GOT3 (cell line): ENCODE data around the gene SFN.
"Not testable (repeated sequence)": the region's sequence is repeated elsewhere in the genome, so short reads cannot be mapped to it uniquely, and the experiment has no call there.

ENCODE experiments used
- DNase-seq: peaks from one replicate; lab custom pipeline; 2025; ENCODE audit warnings: mixed read lengths; lab: John Stamatoyannopoulos, UW

Gene SFN

DNA sequence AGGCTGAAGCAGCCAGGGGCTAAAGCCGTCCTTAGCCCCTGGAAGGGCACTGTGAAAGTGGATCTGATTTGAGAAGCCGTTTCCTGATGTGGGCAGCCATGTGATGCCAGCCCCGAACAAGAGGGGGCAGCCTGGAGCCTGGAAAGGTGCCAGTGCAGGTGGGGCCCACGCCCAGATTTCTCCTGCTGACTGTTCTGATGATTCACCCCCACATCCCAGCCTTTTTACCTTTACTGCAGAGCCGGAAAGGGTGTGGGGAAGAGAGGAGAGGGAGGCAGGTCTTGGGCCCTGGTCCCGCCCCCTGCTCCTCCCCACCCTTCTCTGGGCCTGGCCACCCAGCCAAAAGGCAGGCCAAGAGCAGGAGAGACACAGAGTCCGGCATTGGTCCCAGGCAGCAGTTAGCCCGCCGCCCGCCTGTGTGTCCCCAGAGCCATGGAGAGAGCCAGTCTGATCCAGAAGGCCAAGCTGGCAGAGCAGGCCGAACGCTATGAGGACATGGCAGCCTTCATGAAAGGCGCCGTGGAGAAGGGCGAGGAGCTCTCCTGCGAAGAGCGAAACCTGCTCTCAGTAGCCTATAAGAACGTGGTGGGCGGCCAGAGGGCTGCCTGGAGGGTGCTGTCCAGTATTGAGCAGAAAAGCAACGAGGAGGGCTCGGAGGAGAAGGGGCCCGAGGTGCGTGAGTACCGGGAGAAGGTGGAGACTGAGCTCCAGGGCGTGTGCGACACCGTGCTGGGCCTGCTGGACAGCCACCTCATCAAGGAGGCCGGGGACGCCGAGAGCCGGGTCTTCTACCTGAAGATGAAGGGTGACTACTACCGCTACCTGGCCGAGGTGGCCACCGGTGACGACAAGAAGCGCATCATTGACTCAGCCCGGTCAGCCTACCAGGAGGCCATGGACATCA lies at the start of gene SFN:
SFN (plus strand) TSS at position 369 of the 904 bp plus-strand sequence; CDS start at position 433, 64 bp downstream.
- no peak for DNase-seq

DNA sequence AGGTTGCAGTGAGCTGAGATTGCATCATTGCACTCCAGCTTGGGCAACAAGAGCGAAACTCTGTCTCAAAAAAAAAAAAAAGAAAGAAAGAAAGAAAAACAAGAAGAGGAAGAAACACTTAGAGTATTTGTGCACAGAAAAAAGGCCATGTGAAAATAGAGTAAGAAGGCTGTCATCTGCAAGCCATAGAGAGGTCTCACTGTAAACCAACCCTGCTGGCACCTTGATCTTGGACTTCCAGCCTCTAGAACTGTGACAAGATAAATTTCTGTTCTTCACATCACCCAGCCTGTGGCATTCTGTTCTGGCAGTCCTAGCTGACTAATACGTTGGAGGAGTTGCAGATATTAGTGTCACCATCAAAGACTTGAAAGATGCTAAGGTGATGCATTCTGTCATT lies 48.6 kb upstream of the SFN start:
- no peak for DNase-seq

DNA sequence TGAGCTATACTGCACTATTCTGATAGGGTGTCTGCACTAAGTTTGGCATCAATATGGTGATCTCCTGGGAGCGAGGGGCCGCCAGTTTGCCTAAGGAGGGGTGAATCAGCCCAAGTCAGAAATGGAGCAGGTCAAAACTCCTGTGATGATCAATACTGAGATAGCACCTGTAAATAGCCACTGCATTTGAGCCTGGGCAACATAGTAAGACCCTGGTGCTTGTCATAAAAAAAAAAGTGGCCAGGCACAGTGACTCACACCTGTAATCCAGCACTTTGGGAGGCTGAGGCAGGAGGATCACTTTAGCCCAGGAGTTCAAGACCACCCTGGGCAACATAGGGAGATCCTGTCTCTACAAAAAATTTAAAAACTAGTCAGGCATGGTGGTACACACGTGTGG lies 48.1 kb upstream of the SFN start:
- DNase-seq = no peak

DNA sequence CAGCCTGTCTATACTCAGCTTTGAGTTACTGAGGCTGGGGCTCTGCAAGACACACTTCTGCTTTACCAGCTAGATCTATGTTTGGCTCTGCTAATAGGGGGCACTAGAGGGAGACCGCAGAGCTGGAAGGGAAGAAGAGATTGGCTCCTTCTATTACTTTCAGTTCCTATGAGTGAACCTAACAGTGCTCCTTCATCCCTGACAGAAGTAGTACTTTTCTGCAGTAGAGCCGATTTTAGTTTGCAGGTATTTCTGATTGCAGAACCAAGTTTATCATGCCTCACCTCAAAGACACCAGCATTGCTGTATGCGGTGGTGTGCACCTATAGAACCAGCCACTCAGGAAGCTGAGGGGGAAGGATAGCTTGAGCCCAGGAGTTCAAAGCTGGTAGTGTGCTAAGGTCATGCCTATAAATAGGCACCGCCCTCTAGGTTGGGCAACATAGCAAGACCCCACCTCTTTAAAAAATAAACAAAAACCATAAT lies 42.1 kb upstream of the SFN start:
- DNase-seq = no peak

DNA sequence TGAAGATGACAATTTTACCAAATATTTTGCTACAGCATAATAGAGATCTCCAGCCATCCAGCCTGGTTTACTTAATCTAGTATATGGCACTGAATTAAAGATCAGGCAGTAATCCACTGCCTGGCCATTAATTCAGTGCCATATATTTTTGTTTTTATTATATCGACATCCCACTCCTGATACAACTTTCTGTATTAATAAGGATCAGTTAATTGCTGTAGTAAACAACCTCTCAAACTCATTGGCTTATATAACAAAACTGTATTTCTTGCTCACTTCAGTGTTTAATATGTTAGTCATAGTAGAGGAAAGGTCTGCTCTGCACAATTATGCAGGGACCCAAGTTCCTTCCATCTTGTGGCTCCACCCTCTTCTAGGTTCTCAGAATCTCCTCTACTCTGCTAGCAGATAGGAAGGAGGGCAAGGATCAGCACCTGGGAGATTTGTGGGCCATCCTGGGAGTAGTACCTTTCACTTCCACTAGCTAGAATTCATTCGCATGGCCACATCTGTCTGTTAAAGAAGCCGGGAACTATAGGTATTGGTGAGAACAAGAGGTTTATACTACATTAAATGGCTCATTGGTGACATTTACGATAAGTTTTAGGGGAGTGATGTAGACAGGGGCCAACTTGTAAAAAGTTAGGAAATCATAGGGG lies 40.1 kb upstream of the SFN start:
- DNase-seq = no peak

DNA sequence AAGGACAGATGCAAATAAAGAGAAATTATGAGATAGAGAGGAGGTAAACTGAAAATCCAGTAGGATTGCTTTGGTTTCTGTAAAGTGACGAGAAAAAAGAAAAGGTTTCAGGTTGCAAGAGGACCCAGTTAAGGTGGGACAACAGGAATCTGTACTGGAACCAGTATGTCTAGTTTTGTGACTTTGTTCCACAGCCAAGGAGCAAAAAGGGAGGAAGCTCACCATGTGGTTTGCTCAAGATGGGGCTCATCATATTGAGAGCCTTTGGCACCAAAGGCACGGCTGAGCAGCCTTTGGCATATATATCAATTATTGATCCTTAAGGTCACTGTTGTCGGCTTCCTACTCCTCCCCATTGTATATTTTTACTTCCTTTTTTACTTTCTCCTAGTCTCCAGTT lies 38.2 kb upstream of the SFN start:
- DNase-seq = no peak

DNA sequence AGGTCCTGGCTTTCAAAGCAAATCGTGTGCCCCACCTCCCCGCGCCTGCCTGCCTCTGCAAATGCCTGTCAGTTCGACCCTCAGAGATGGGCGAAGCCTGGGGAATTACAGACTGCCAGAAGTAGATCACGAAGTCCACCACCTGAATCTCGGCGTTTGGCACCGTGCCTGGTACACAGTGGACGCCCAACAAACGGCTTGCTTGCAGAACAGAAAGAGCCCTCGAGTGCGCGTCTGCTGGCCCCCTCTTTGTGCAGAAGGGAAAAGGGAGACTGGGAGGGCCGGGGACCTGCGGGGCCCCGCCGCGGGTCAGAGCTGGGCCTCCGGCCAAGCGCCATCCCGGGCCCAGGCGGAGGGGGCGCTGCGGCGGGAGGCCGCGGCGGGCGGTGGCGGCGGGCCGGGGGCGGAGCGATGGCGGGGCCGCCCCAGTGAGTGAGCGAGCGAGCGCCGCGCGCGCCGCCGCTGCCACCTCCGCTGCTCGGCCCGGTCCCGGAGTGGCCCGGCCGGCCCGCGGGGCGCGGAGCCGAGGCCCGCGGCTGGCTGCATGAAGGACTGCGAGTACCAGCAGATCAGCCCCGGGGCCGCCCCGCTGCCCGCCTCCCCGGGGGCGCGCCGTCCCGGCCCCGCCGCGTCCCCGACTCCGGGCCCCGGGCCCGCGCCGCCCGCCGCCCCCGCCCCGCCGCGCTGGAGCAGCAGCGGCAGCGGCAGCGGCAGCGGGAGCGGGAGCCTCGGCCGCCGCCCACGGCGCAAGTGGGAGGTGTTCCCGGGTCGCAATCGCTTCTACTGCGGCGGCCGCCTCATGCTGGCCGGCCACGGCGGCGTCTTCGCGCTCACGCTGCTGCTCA lies 36.5 kb upstream of the SFN start, which contains the start of gene ZDHHC18:
ZDHHC18 (plus strand) TSS at position 428 of the 845 bp plus-strand sequence; CDS start at position 545, 117 bp downstream.
- DNase-seq = no peak

DNA sequence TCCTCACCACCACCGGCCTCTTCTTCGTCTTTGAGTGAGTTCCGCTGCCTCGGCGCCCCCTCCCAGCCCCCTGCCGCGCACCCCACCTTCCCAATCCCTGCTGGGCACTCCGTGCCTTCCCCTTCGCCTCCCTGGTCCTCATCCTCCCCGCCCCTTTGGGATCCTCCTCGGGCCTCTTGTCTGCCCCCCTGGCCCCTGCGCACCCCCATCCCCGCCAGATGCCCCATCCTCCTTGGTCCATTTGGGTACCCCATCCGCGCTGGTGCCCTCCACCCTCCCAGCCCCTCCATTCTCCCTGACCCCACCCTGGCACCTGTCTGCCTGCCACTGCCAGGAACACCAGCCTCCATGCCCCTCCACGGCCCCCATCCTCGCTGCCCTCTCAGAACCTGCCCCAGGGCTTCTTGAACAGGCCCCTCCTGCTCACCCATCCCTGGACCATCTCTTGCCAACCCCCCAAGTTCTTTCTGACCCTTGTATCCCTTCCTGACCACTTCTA lies 35.8 kb upstream of the SFN start:
- DNase-seq = no peak

DNA sequence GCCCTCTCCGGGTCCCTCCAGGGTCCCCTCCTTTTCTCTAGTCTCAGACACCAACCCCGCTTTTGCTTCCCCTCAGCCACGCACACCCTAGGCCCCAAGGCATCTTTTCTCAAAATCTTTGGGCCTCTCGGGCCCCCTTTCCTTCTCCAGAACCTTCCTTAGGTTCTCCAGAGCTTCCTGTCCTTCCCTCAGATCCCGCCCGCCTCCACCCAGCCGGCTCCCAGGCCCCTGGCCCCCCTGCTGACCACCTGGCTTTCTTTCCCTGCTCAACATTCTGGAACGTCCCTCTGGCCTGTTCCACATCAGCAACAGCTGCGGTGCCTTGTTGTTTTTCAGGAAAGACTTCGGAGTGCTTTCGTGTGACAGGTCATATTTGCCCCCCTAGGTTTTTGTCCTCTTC lies 35.3 kb upstream of the SFN start:
- DNase-seq = no peak

DNA sequence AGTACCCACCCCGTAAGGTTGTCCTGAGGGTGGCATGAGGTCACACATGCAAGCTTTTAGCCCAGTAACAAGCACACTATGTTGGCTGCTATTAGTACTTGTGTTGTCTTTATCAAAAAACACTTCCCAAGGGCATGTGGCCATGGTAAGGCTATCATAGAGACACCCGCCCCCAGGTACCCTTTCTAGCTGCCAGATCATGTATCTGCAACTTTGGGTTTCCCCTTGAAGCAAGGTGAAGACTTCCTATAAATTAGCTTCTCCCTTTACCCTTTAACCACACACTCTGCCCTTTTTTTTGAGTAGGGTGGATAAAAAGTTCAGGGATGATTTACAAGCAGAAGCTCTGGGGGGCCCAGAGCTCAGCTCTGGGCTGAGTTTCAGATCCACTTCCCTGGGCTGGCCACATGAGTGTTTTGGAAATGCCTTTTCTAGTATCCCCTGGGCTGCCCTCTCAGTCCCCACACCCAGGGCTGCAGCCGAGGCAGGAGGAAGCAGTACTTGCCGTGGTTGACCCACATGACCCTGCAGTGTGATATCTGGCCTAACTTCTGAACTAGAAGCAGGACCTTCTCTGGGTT lies 34.4 kb upstream of the SFN start:
- no peak for DNase-seq

DNA sequence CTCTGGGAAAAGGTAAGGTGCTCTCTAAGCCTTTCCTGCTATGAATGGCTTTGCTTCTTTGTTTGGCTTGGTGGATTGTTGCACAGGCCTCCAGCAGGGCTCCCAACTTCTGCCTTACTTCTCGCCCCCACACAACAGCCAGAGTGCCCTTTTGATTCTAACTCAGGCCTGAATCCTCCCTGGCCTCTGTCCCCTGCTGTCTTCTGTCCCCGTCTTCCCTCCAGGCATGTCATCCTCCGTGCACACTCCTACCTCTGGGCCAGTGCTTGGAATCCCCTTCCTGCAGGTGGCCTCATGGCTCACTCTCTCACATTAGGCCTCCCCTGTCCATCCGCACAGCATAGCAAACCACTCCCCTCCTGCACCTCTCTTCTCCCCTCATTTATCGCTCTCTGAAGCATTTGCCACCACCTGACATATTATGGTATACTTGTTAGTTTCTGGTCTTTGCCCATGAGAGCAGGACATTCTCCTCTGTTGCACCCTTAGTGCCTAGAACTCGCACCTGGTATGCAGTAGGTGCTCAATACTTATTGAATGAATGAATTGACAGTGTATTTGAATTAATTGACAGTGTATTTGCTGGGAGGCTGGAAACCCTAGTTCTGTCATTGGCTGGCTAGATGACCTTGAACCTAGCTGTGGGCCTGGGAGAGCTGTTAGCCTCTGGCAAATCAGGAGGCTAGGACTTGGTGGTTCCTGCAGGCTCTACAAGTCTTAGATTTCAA lies 33.6 kb upstream of the SFN start:
- no peak for DNase-seq

DNA sequence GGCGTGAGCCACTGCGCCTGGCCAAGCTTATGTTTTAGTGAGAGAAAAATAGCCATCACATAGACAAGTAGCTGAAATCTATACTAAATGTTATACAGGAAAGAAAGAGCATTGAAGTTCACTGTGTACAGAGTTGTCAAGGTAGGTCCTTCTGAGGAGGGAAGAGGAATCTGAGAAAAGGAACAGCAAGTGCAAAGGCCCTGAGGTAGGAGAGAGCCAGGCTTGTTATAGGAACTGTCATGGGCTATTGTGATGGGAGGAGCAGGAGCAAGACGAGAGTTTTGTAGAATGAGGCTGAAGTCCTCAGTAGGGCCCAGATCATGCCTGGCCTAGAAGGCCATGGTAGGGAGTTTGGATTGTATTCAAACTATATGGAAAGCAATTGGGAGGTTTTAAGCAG lies 31.9 kb upstream of the SFN start:
- DNase-seq = no peak

DNA sequence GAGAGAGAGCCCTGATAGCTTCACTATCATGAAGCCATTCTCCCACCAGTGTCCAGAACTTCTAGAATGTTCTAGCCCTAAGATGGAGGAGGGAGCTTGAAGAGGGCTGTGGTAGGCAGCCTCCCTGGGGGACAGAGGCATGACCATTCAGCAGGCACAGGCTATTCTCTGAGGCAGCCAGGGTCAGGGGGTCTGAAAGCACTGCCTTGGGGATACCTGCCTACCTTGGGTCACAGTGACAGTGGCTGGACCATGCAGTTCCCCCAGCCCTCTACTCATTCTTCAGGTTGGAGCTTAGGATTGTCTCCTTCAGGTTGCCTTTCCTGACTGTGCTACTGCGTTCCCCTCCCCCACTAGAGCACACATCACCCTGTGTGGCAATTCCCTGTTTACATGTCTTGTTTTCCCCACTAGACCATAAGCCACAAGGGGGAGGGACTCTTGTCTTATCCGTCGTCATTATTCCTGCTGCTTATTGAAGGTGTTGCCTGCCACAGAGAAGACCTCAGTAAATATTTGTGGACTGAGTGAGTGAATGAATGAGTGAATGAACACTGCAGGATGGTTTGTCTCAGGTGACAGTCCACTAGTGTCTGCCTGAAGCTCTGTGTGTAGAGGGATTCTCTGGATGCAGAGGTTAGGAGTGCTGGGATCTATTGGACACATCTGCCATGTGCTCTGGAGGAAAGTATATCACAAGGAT lies 31.3 kb upstream of the SFN start:
- DNase-seq = no peak

DNA sequence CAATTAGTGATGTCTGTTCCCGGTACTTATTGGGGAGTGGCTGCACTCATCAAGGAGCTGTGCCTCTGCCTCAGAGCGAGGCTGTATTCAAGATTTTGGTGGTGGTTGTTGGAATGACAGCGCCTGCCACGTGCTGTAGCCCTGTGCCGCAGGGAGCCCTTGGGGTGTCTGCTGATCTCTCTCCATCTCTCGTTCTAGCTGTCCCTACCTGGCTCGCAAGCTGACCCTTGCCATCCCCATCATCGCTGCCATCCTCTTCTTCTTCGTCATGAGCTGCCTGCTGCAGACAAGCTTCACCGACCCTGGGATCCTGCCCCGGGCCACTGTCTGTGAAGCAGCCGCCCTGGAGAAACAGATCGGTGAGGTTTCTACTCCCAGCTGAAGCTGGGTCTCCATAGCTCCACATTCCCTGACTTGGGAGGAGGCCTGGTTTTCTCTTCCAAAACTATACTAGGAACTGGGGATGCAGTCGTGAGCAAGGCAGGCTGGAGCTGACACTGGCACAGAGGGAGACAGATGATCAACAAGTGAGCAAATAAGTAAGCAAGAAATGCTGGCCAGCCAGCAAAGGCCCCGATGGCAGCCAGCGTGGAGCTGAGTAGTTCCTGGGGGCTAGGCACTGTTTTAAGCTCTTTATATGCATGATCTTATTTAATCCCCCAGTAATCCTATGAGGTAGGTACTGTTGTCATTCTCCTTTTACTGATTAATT lies 30.5 kb upstream of the SFN start:
- DNase-seq = no peak

DNA sequence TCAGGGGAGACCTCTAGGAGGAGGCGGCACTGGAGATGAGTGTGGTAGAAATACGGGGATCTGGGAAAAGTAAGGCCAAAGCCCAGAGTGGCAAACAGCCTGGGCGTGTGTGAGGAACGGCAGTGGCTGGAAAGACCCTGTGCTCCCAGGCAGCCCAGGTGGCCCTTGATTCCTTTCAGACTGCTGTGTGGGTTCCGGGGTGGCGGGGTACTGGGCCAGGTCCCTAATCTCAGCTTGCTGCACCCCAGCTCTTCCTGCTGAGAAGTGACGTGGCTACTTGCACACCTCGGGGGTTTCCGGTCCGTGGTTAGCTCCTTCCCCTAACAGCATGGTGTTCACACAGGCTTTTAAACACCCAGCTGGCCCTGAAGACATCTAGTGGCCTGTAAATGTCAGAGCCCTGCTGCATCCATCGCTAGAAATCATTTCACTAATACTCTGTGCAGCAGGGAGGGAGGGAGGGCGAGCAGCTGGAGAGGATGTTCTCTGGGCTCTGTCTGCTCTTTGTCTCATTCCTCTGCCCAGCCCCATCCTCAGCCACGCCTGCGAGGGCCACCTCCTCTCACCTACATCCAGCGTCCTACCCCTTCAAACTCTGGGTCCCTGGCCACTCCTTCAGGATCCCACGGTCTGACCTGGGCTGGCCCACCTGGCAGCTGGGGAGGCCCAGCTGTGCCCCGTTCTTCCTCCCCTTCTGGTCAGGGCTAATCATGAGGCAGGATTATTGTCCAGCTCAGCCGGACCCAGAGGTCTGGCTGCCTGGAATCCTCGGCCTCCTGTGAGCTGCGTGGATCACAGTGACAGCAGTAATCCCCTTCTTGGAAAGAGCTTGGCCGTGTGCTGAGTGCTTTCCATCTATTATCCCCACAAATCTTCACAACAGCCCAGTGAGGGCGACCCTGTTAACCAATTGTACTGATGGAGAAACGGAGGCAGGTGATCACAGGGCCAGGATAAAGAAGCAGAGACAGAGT lies 29.2 kb upstream of the SFN start:
- DNase-seq = no peak

DNA sequence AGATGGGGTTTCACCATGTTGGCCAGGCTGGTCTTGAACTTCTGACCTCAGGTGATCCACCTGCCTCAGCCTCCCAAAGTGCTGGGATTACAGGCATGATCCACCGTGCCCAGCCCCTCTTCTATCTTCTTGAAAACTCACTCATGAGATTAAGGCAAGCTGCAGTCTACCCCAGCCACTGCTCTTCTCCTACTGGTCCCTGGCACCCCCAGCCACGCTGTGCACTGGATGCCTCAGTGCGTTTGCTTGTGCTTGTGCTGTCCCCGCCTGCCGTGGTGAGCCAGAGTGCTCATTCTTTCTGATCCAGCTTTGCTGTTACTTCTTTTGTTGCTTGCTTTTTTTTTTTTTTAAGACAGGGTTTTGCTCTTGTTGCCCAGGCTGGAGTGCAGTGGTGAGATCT lies 25.3 kb upstream of the SFN start:
- DNase-seq = not testable (repeated sequence)

DNA sequence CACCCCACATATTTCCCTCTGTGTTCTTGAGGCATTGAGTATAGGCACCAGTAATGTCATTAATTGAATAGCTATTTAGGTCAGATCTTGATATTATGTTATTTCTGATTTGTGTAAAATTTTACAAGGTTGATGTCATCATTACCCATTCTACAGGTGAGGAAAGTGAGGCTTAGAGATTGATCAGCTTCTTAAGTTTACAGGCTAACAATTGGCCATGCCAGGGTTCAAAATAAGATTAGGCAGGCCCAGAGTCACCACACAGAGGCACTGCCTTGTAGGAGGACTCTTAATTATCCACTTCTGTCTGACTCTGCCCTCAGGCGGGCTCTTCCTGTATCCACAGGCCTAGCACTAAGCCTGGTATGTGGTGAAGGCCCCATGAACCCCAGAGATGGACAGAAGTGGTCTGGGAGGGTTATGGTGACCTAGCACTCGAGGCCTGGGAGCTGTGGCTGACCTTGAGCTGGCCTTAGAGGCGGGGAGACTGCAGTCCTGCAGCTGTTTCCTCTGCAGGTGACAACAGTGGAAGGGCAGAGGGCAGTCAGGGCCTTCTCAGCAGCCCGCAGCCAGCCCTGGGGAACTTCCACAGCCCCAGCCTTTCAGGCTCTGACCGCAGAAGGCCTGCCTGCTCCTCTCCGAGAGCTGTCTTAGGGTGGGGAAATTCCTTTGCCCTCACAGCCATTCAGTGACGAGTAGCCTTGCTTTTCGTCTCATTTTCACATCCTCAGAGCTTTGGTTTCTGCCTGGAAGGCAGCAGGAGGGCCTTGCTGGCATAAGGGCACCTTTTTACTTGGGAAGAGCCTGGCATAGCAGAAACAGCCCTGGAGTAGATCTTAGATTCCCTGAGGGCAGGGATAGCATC lies 24.2 kb upstream of the SFN start:
- no peak for DNase-seq

DNA sequence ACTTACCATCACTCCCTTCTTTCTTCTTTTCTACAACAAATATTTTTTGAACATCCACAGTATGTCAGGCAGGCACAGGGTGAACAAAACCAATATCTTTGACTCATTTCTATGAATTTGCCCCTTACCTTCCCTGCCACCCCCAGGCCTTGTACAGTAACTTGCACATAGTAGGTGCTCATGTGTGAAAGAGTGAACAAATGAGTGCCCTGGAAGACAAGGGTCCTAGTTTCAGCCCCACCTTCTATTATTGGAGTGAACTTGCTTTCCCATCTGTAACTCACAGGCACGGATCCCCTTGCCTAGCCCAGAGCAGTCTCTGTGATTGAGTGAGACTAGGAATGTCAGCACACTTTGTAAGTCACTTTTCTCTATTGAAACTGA lies 23.6 kb upstream of the SFN start:
- DNase-seq = no peak
